CD14-positive monocyte (primary cell): Measurements from ENCODE around the gene PRDM5. TPM values are rescaled to one million over a fixed set of nuclear protein-coding genes. Genes with fewer than 3 reads are reported as not detected.

Source experiments
- DNase-seq, 3 donors: peaks; one replicate each; pipeline ENCODE4 v3.0.0-alpha.2; 2011 to 2022
- H2AFZ ChIP-seq: 2 replicates; pipeline ENCODE4 v1.6.0; 2012; ENCODE audit warnings: mild to moderate bottlenecking, low read depth, low read length, inconsistent platforms; ENCODE audit not compliant: insufficient read depth, poor library complexity, severe bottlenecking
- H3K27ac ChIP-seq, 2 donors: 1 replicate in 1 of 2; 2 replicates in 1 of 2; pipeline ENCODE4 v1.5.1; 2012 to 2013; ENCODE audit warnings: low read length in 2 of 2, control low read depth in 1 of 2, inconsistent platforms in 1 of 2, low read depth in 1 of 2, mild to moderate bottlenecking in 1 of 2
- H3K27me3 ChIP-seq, 2 donors: one replicate each; pipeline versions ENCODE4 v1.6.0 to v1.6.1; 2011 to 2013; ENCODE audit warnings: low read length in 2 of 2; ENCODE audit not compliant: control insufficient read depth in 2 of 2, insufficient read depth in 2 of 2
- H3K36me3 ChIP-seq, 2 donors: replicated peaks in 1 of 2; 1 replicate in 1 of 2; 2 replicates in 1 of 2; pipeline versions ENCODE4 v1.5.1 to v1.6.1; 2012 to 2013; ENCODE audit warnings: low read length in 2 of 2, control low read depth in 1 of 2, inconsistent platforms in 1 of 2, mild to moderate bottlenecking in 1 of 2; ENCODE audit not compliant: insufficient read depth in 2 of 2, control insufficient read depth in 1 of 2
- H3K4me1 ChIP-seq, 2 donors: 1 replicate in 1 of 2; 2 replicates in 1 of 2; pipeline versions ENCODE4 v1.5.1 to v1.6.1; 2012 to 2013; ENCODE audit warnings: low read length in 2 of 2, control low read depth in 1 of 2, inconsistent platforms in 1 of 2, mild to moderate bottlenecking in 1 of 2, moderate library complexity in 1 of 2; ENCODE audit not compliant: insufficient read depth in 2 of 2, control insufficient read depth in 1 of 2
- H3K4me2 ChIP-seq: replicated peaks from 2 replicates; pipeline ENCODE3; 2012; ENCODE audit warnings: low read length, moderate library complexity, mild to moderate bottlenecking; ENCODE audit not compliant: poor library complexity, severe bottlenecking; ENCODE audit errors: extremely low read depth
- H3K4me3 ChIP-seq, 3 experiments: fragments of 200-600 bp in 1 of 3; sonication (generic) in 1 of 3; replicated peaks in 1 of 3; 1 replicate in 2 of 3; 2 replicates in 1 of 3; pipeline ENCODE4 v1.5.1; 2011 to 2013; ENCODE audit warnings: low read length in 3 of 3, mild to moderate bottlenecking in 3 of 3, control low read depth in 2 of 3, low read depth in 2 of 3, inconsistent platforms in 1 of 3, moderate library complexity in 1 of 3
- H3K79me2 ChIP-seq: 2 replicates; pipeline ENCODE4 v1.6.0; 2012; ENCODE audit warnings: mild to moderate bottlenecking, control low read depth, inconsistent platforms, low read length, moderate library complexity; ENCODE audit not compliant: insufficient read depth
- H3K9ac ChIP-seq: 2 replicates; pipeline ENCODE4 v1.6.0; 2017; ENCODE audit warnings: low read length, mild to moderate bottlenecking; ENCODE audit not compliant: insufficient read depth, poor library complexity, severe bottlenecking
- H3K9me3 ChIP-seq, 2 donors: replicated peaks in 1 of 2; 1 replicate in 1 of 2; 2 replicates in 1 of 2; pipeline versions ENCODE4 v1.5.1 to v1.6.1; 2012 to 2013; ENCODE audit warnings: low read length in 2 of 2, control low read depth in 1 of 2; ENCODE audit not compliant: control insufficient read depth in 1 of 2, insufficient read depth in 1 of 2
- H4K20me1 ChIP-seq: 2 replicates; pipeline ENCODE4 v1.6.0; 2012; ENCODE audit warnings: mild to moderate bottlenecking, low read length, control low read depth, moderate library complexity; ENCODE audit not compliant: insufficient read depth
- H3K27ac Mint-ChIP-seq, 7 donors: one replicate each; pipeline ENCODE4 v1.8.0; 2020; ENCODE audit warnings: mild to moderate bottlenecking in 7 of 7, mixed read lengths in 7 of 7, moderate library complexity in 6 of 7, inconsistent platforms in 2 of 7
- H3K27me3 Mint-ChIP-seq, 3 donors: one replicate each; pipeline ENCODE4 v1.8.0; 2021 to 2022; ENCODE audit warnings: low read depth in 3 of 3, mild to moderate bottlenecking in 3 of 3, mixed read lengths in 3 of 3, moderate library complexity in 3 of 3, inconsistent platforms in 1 of 3
- H3K36me3 Mint-ChIP-seq, 2 donors: one replicate each; pipeline ENCODE4 v1.8.0; 2020; ENCODE audit warnings: mixed read lengths in 2 of 2, inconsistent platforms in 1 of 2, mild to moderate bottlenecking in 1 of 2
- H3K4me1 Mint-ChIP-seq: one replicate; pipeline ENCODE4 v1.8.0; 2020; ENCODE audit warnings: mild to moderate bottlenecking, mixed read lengths
- H3K4me3 Mint-ChIP-seq, 2 donors: one replicate each; pipeline ENCODE4 v1.8.0; 2020; ENCODE audit warnings: mild to moderate bottlenecking in 2 of 2, mixed read lengths in 2 of 2, moderate library complexity in 1 of 2
- H3K9me3 Mint-ChIP-seq, 7 donors: one replicate each; pipeline ENCODE4 v1.8.0; 2020 to 2022; ENCODE audit warnings: mixed read lengths in 7 of 7, mild to moderate bottlenecking in 6 of 7, moderate library complexity in 6 of 7, inconsistent platforms in 2 of 7
- WGBS: methylation state at CpG from one replicate; pipeline ENCODE4 v1.1.5; 2013; ENCODE audit warnings: missing lambda C conversion rate; ENCODE audit not compliant: insufficient coverage; 5-methylcytosine and 5-hydroxymethylcytosine counted together
- intact Hi-C, 2 donors: fragments of 100-400 bp; cut with micrococcal nuclease; formaldehyde crosslinking; loops; one replicate each; pipeline versions ENCODE4 v1.15.0 to v1.15.1; 2023
- polyA plus RNA-seq, 3 donors: library from polyadenylated mRNA; depleted of rRNA in 1 of 3; unstranded in 2 of 3; stranded (reverse) in 1 of 3; fragments of 300-500 nt in 2 of 3; fragments of >200 nt in 1 of 3; fragmentation: Illumina TruSeq in 2 of 3; gene quantifications; 1 replicate in 2 of 3; 2 replicates in 1 of 3; pipeline ENCODE4 v1.2.3, GENCODE V29; 2012 to 2021
- TF ChIP-seq, protein P1 (sequence below): fragments of 200-600 bp; IDR thresholded peaks from one replicate; pipeline ENCODE4 v1.8.0; 2022; ENCODE audit warnings: antibody characterized with exemption, mild to moderate bottlenecking

PRDM5 gene
- polyA plus RNA-seq, 3 donors: 0.12 to 0.25 (median 0.17) TPM

GRCh38 chr4:120704538-120704937 is 218.0 kb downstream of the PRDM5 start:
- peaks cover 0 to 6% (median 3%) of the 10 kb centered on the region in 7 donors for H3K9me3 Mint-ChIP-seq
- intact Hi-C loops: no loop called here
- Histone ChIP-seq H3K27me3 (no peaks in the 10 kb centered on the region), H3K4me3 (no peak overlapping the region), H3K27ac (no peak overlapping the region), H3K9me3 (no peaks in the 10 kb centered on the region), H3K79me2 (no peaks in the 10 kb centered on the region), H3K9ac (no peak overlapping the region), H3K36me3 (no peaks in the 10 kb centered on the region), H4K20me1 (no peaks in the 10 kb centered on the region), H2AFZ (no peak overlapping the region), H3K4me2 (no peak overlapping the region), H3K4me1 (peaks cover 3 to 4% of the 10 kb centered on the region in 2 donors)
- TF ChIP-seq, protein P1, sequence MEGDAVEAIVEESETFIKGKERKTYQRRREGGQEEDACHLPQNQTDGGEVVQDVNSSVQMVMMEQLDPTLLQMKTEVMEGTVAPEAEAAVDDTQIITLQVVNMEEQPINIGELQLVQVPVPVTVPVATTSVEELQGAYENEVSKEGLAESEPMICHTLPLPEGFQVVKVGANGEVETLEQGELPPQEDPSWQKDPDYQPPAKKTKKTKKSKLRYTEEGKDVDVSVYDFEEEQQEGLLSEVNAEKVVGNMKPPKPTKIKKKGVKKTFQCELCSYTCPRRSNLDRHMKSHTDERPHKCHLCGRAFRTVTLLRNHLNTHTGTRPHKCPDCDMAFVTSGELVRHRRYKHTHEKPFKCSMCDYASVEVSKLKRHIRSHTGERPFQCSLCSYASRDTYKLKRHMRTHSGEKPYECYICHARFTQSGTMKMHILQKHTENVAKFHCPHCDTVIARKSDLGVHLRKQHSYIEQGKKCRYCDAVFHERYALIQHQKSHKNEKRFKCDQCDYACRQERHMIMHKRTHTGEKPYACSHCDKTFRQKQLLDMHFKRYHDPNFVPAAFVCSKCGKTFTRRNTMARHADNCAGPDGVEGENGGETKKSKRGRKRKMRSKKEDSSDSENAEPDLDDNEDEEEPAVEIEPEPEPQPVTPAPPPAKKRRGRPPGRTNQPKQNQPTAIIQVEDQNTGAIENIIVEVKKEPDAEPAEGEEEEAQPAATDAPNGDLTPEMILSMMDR: no peak
- DNase-seq: no peak
- 93% methylated on average over 6 of the region's 6 CpGs for WGBS
- H3K27me3 Mint-ChIP-seq: peaks cover 0 to 2% (median 0%) of the 10 kb centered on the region in 3 donors
- no peak overlapping the region for H3K27ac Mint-ChIP-seq
- no peak overlapping the region for H3K4me3 Mint-ChIP-seq
- peaks cover 6% of the 10 kb centered on the region for H3K4me1 Mint-ChIP-seq
- no peaks in the 10 kb centered on the region for H3K36me3 Mint-ChIP-seq

DNA sequence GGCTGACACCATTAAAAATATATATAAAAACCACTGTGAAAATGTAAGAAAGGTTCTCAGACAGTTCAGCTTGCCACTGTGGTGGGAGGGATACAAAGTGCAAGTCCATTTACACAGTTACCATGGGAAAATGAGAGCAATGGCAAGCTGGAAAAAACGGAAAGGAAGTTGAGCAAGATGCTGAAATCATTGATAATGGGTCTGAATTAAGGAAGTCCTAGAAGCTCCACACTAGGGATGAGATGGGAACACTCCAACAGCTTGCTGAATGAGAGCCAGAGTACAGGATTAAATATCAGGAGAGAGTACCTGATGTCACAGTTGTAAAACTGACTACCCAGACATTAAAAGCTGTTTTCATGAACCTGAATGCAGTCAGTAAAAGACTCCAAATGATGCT is 218.6 kb downstream of the PRDM5 start:
- H3K79me2 ChIP-seq: no peaks in the 10 kb centered on the region
- no peaks in the 10 kb centered on the region for H3K27me3 ChIP-seq
- peaks cover 3 to 4% of the 10 kb centered on the region in 2 donors for H3K4me1 ChIP-seq
- H2AFZ ChIP-seq: no peak overlapping the region
- Mint-ChIP-seq H3K4me1 (peaks cover 6% of the 10 kb centered on the region), H3K9me3 (peaks cover 0 to 6% (median 3%) of the 10 kb centered on the region in 7 donors), H3K4me3 (no peak overlapping the region), H3K27me3 (peaks cover 0 to 2% (median 0%) of the 10 kb centered on the region in 3 donors), H3K27ac (no peak overlapping the region), H3K36me3 (no peaks in the 10 kb centered on the region)
- no peak overlapping the region for H3K9ac ChIP-seq
- no peak overlapping the region for H3K4me3 ChIP-seq
- TF ChIP-seq, protein P1: no peak
- DNase-seq: no peak
- intact Hi-C loops: no loop called here
- H3K27ac ChIP-seq: no peak overlapping the region
- no peaks in the 10 kb centered on the region for H3K36me3 ChIP-seq
- H3K4me2 ChIP-seq: no peak overlapping the region
- H4K20me1 ChIP-seq: no peaks in the 10 kb centered on the region
- 13% methylated on average over 1 of the region's 1 CpG for WGBS
- no peaks in the 10 kb centered on the region for H3K9me3 ChIP-seq
